HEK293 (cell line): ENCODE measurements around the gene ESR1.

Source experiments
- TCF7L2 ChIP-seq: IDR thresholded peaks from 2 replicates; pipeline ENCODE4 v1.6.1; 2011; ENCODE audit warnings: low read depth, mild to moderate bottlenecking, inconsistent platforms, low read length, moderate library complexity, borderline replicate concordance
- TSHZ1 ChIP-seq: fragments of 450-650 bp; formaldehyde crosslinking; IDR thresholded peaks from 2 replicates; pipeline ENCODE4 v1.5.1; 2016; ENCODE audit warnings: missing biosample characterization, missing genetic modification characterization, borderline replicate concordance
- ZNF138 ChIP-seq: fragments of 450-650 bp; formaldehyde crosslinking; IDR thresholded peaks from 2 replicates; pipeline ENCODE4 v1.5.1; 2016; ENCODE audit warnings: missing biosample characterization, missing genetic modification characterization, borderline replicate concordance
- ZNF239 ChIP-seq: fragments of 450-650 bp; formaldehyde crosslinking; IDR thresholded peaks from 2 replicates; pipeline ENCODE4 v1.5.1; 2016; ENCODE audit warnings: missing biosample characterization, missing genetic modification characterization

GRCh38 chr6:152176268-152176667 is 368.8 kb downstream of the ESR1 start:
- TF ChIP-seq ZNF239 (tag by site-specific recombination) (no peak), TCF7L2 (no peak), ZNF138 (tag by site-specific recombination) (no peak), TSHZ1 (tag by site-specific recombination) (no peak)
